ENCODE data around the gene PRDM11.
"Not testable (repeated sequence)": the region's sequence is repeated elsewhere in the genome, so short reads cannot be mapped to it uniquely, and the experiment has no call there.

PRDM11 gene

GRCh38 chr11:45238724-45239123 is 92.3 kb downstream of the PRDM11 start:
- DNase-seq (ENCODE audit: low read depth) = peak; percentile 58
- no peak overlapping the region for H3K4me3 ChIP-seq (ENCODE audit: low read depth, low read length)
- no peak for TF ChIP-seq CTCF (conservative IDR thresholded peaks at IDR 0.05; ENCODE audit: low read depth, low read length)

GRCh38 chr11:45239733-45240132 is 93.3 kb downstream of the PRDM11 start:
- DNase-seq (ENCODE audit: low read depth) = no peak
- H3K4me3 ChIP-seq (ENCODE audit: low read depth, low read length) = no peak overlapping the region
- no peak for TF ChIP-seq CTCF (conservative IDR thresholded peaks at IDR 0.05; ENCODE audit: low read depth, low read length)

- TF ChIP-seq CTCF (conservative IDR thresholded peaks at IDR 0.05; ENCODE audit: low read depth, low read length) = no peak
- DNase-seq (ENCODE audit: low read depth) = no peak
Measured at GRCh38 chr11:45243967-45244366, 97.5 kb downstream of the PRDM11 start.

GRCh38 chr11:45245218-45246045 is 99.0 kb downstream of the PRDM11 start:
- DNase-seq (ENCODE audit: low read depth) = no peak
- no peak for TF ChIP-seq CTCF (conservative IDR thresholded peaks at IDR 0.05; ENCODE audit: low read depth, low read length)
- H3K4me3 ChIP-seq (ENCODE audit: low read depth, low read length) = no peak overlapping the region

More at GRCh38 chr11:45243967-45244366, 97.5 kb downstream of the PRDM11 start:
- no peak overlapping the region for H3K4me3 ChIP-seq (ENCODE audit: low read depth, low read length)

GRCh38 chr11:45246241-45246640 is 99.8 kb downstream of the PRDM11 start:
- no peak for TF ChIP-seq CTCF (conservative IDR thresholded peaks at IDR 0.05; ENCODE audit: low read depth, low read length)

GRCh38 chr11:45247433-45247832 is 101.0 kb downstream of the PRDM11 start:
- H3K4me3 ChIP-seq (ENCODE audit: low read depth, low read length) = no peak overlapping the region
- no peak for TF ChIP-seq CTCF (conservative IDR thresholded peaks at IDR 0.05; ENCODE audit: low read depth, low read length)
- no peak for DNase-seq (ENCODE audit: low read depth)

More at GRCh38 chr11:45246241-45246640, 99.8 kb downstream of the PRDM11 start:
- no peak overlapping the region for H3K4me3 ChIP-seq (ENCODE audit: low read depth, low read length)
- DNase-seq (ENCODE audit: low read depth) = no peak

GRCh38 chr11:45248501-45249011 is 102.1 kb downstream of the PRDM11 start:
- TF ChIP-seq CTCF (conservative IDR thresholded peaks at IDR 0.05; ENCODE audit: low read depth, low read length) = no peak
- DNase-seq (ENCODE audit: low read depth) = no peak
- H3K4me3 ChIP-seq (ENCODE audit: low read depth, low read length) = no peak overlapping the region

- DNase-seq (ENCODE audit: low read depth); H3K4me3 ChIP-seq (ENCODE audit: low read depth, low read length): not testable (repeated sequence)
Measured at GRCh38 chr11:45249372-45249771, 102.9 kb downstream of the PRDM11 start.
